Fibroblast of skin of abdomen (primary cell): ENCODE measurements around the gene FBXO41. TPM values are rescaled to one million over a fixed set of nuclear protein-coding genes. Genes with fewer than 3 reads are reported as not detected.

Source experiments
- DNase-seq: peaks from one replicate; pipeline ENCODE4 v3.0.0-alpha.2; 2013
- polyA plus RNA-seq, 2 experiments: library from polyadenylated mRNA; unstranded; fragments of 120-200 nt; gene quantifications; one replicate each; pipeline ENCODE4 v1.2.1, GENCODE V29; 2013; ENCODE audit not compliant: insufficient read length in 2 of 2

Gene FBXO41
- 2.9 TPM for polyA plus RNA-seq (2013, experiment 1 of 2; ENCODE audit: insufficient read length)
- 2.6 TPM for polyA plus RNA-seq (2013, experiment 2 of 2; ENCODE audit: insufficient read length)

- peak; percentile 33 for DNase-seq
Observed at GRCh38 chr2:73284296-73285158, at the start of gene FBXO41. Gene FBXO41, minus strand, starts transcription at chr2:73284478. Its CDS starts 14,848 bp downstream, at chr2:73269630.

- no peak for DNase-seq
Observed at GRCh38 chr2:73334045-73334444, 49.8 kb upstream of the FBXO41 start.

- DNase-seq: no peak
Observed at GRCh38 chr2:73333564-73333963, 49.3 kb upstream of the FBXO41 start.

- DNase-seq: no peak
Observed at GRCh38 chr2:73324126-73324725, 39.9 kb upstream of the FBXO41 start.

- DNase-seq: no peak
Observed at GRCh38 chr2:73323551-73323950, 39.3 kb upstream of the FBXO41 start.

- no peak for DNase-seq
Observed at GRCh38 chr2:73314441-73314840, 30.2 kb upstream of the FBXO41 start.

GRCh38 chr2:73307720-73308119 is 23.4 kb upstream of the FBXO41 start:
- no peak for DNase-seq

GRCh38 chr2:73301636-73302035 is 17.4 kb upstream of the FBXO41 start:
- no peak for DNase-seq

- no peak for DNase-seq
Observed at GRCh38 chr2:73300926-73301325, 16.6 kb upstream of the FBXO41 start.

GRCh38 chr2:73297586-73297985 is 13.3 kb upstream of the FBXO41 start:
- DNase-seq: no peak

- DNase-seq: no peak
Observed at GRCh38 chr2:73297151-73297559, 12.9 kb upstream of the FBXO41 start.

- no peak for DNase-seq
Observed at GRCh38 chr2:73295751-73296400, 11.6 kb upstream of the FBXO41 start.

GRCh38 chr2:73294239-73294638 is 10.0 kb upstream of the FBXO41 start:
- DNase-seq: no peak

- DNase-seq: peak; percentile 51
Observed at GRCh38 chr2:73293534-73294171, 9.4 kb upstream of the FBXO41 start, which contains the start of gene EGR4. Gene EGR4, minus strand, starts transcription at chr2:73293548. Its CDS starts 231 bp downstream, at chr2:73293317.

- no peak for DNase-seq
Observed at GRCh38 chr2:73292906-73293533, 8.7 kb upstream of the FBXO41 start.

GRCh38 chr2:73292316-73292905 is 8.1 kb upstream of the FBXO41 start:
- no peak for DNase-seq

- no peak for DNase-seq
Observed at GRCh38 chr2:73291461-73292315, 7.4 kb upstream of the FBXO41 start.

GRCh38 chr2:73291093-73291460 is 6.8 kb upstream of the FBXO41 start:
- DNase-seq: peak; percentile 40

GRCh38 chr2:73290049-73290839 is 6.0 kb upstream of the FBXO41 start:
- DNase-seq: no peak

- DNase-seq: no peak
Observed at GRCh38 chr2:73289304-73289703, 5.0 kb upstream of the FBXO41 start.
